ENCODE measurements around the gene ANO6. TPM values are rescaled to one million over a fixed set of nuclear protein-coding genes. Genes with fewer than 3 reads are reported as not detected.

The ANO6 gene
- total RNA-seq, 1 donor from 2014 or later = 69.9 TPM

- no peaks in the 10 kb centered on the region for H3K27me3 ChIP-seq (ENCODE audit: control insufficient read depth, insufficient read depth, low read length)
- DNase-seq (ENCODE audit: low read depth) = no peak
- H3K4me3 ChIP-seq (ENCODE audit: low read depth, low read length) = no peak overlapping the region
- TF ChIP-seq, protein P1, sequence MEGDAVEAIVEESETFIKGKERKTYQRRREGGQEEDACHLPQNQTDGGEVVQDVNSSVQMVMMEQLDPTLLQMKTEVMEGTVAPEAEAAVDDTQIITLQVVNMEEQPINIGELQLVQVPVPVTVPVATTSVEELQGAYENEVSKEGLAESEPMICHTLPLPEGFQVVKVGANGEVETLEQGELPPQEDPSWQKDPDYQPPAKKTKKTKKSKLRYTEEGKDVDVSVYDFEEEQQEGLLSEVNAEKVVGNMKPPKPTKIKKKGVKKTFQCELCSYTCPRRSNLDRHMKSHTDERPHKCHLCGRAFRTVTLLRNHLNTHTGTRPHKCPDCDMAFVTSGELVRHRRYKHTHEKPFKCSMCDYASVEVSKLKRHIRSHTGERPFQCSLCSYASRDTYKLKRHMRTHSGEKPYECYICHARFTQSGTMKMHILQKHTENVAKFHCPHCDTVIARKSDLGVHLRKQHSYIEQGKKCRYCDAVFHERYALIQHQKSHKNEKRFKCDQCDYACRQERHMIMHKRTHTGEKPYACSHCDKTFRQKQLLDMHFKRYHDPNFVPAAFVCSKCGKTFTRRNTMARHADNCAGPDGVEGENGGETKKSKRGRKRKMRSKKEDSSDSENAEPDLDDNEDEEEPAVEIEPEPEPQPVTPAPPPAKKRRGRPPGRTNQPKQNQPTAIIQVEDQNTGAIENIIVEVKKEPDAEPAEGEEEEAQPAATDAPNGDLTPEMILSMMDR (IDR thresholded peaks at IDR 0.05; ENCODE audit: insufficient read depth, low read length, poor library complexity, severe bottlenecking) = no peak
- peaks cover 2% of the 10 kb centered on the region for H3K36me3 ChIP-seq (ENCODE audit: control insufficient read depth, insufficient read depth, low read length)
Observed at GRCh38 chr12:45351921-45352670, 136.2 kb downstream of the ANO6 start.

GRCh38 chr12:45353944-45354343, 138.0 kb downstream of the ANO6 start:
- Histone ChIP-seq H3K27me3 (ENCODE audit: control insufficient read depth, insufficient read depth, low read length) (no peaks in the 10 kb centered on the region), H3K36me3 (ENCODE audit: control insufficient read depth, insufficient read depth, low read length) (peaks cover 2% of the 10 kb centered on the region), H3K4me3 (ENCODE audit: low read depth, low read length) (no peak overlapping the region)
- TF ChIP-seq, protein P1 (IDR thresholded peaks at IDR 0.05; ENCODE audit: insufficient read depth, low read length, poor library complexity, severe bottlenecking) = no peak
- no peak for DNase-seq (ENCODE audit: low read depth)

DNA sequence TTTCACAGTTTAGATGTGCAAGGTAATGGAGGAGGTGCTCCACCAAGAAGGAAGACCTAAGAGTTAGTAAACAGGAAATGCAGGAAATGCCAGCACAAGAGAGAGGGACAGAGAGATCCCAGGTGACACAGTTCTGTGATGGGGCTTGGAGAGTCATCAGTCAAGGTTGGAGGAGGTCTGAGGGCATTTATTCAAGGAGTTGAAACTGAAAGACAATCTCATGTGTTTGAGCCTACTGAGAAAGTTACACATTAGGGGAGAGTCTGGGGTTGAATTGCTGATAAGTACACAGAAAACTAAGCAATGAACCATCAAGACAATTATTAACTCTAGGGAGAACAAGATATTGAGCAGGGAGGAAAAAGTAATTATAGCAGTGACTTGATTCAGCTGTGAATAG, 138.5 kb downstream of the ANO6 start:
- DNase-seq (ENCODE audit: low read depth) = no peak
- Histone ChIP-seq H3K4me3 (ENCODE audit: low read depth, low read length) (no peak overlapping the region), H3K27me3 (ENCODE audit: control insufficient read depth, insufficient read depth, low read length) (no peaks in the 10 kb centered on the region), H3K36me3 (ENCODE audit: control insufficient read depth, insufficient read depth, low read length) (peaks cover 2% of the 10 kb centered on the region)
- TF ChIP-seq, protein P1 (IDR thresholded peaks at IDR 0.05; ENCODE audit: insufficient read depth, low read length, poor library complexity, severe bottlenecking) = no peak

DNA sequence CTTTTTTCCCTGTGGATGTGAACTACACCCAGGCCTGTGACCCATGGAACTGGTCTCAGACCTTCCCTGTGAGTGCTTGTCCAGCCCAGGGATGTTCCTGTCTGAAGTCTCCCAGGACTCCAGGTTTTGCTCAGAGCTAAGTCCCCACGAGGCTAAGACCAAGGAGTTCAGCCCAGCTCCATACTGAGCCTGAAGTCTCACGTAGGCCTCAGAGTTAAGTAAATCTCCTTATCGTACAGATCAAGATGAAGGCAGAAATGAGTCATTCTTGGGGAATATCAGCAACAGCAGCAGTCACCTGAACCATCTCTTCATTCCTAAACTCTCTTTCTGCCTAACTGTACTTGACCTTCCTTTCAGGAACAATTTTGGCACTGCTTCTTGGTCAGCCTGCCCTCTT, 139.8 kb downstream of the ANO6 start:
- TF ChIP-seq, protein P1 (IDR thresholded peaks at IDR 0.05; ENCODE audit: insufficient read depth, low read length, poor library complexity, severe bottlenecking) = no peak
- Histone ChIP-seq H3K36me3 (ENCODE audit: control insufficient read depth, insufficient read depth, low read length) (peaks cover under 1% of the 10 kb centered on the region), H3K27me3 (ENCODE audit: control insufficient read depth, insufficient read depth, low read length) (no peaks in the 10 kb centered on the region), H3K4me3 (ENCODE audit: low read depth, low read length) (no peak overlapping the region)
- DNase-seq (ENCODE audit: low read depth) = no peak

DNA sequence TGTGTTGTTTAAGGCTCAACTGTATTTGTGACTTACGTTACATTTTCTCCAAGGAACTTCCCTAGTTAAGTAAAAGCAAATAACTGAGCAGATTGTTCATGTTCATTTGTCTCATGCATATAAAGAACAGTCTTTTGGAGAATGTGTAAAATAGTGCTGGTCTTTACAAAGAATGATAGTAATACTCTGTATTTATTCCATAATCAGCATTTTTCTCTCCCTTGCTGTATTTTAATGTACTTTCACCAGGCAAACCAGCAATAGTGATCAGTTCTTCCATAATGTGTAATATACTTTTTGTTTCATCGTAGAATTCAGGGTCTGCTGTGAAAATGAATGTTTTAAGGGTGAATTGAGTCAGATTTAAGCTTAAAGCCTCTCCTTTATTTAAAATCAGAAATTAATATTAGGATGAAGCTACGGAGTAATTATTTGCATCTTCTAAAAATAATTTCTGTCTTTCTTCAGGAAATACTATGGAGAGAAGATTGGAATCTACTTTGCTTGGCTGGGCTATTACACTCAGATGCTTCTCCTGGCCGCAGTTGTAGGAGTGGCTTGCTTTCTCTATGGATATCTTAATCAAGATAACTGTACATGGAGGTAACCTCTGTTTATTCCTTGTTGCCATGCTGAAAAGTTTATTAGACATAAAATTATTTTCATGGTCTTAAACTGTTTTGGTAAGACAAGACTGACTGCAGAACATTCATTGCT, 141.1 kb downstream of the ANO6 start:
- no peak overlapping the region for H3K4me3 ChIP-seq (ENCODE audit: low read depth, low read length)
- no peak for DNase-seq (ENCODE audit: low read depth)
- TF ChIP-seq, protein P1 (IDR thresholded peaks at IDR 0.05; ENCODE audit: insufficient read depth, low read length, poor library complexity, severe bottlenecking) = no peak
- no peaks in the 10 kb centered on the region for H3K36me3 ChIP-seq (ENCODE audit: control insufficient read depth, insufficient read depth, low read length)
- H3K27me3 ChIP-seq (ENCODE audit: control insufficient read depth, insufficient read depth, low read length) = no peaks in the 10 kb centered on the region
